AG10803 (cell line): ENCODE measurements around the gene LSM11.

Experiments used
- DNase-seq: peaks from one replicate; pipeline ENCODE4 v3.0.0; 2010; ENCODE audit warnings: low read depth
- H3K4me3 ChIP-seq: 2 replicates; pipeline ENCODE4 v1.5.1; 2011; ENCODE audit warnings: mild to moderate bottlenecking, low read length, control low read depth
- TF ChIP-seq, protein P1 (sequence below): conservative IDR thresholded peaks from 2 replicates; pipeline ENCODE4 v1.5.1; 2011; ENCODE audit warnings: mild to moderate bottlenecking, low read length, control low read depth, inconsistent platforms

Gene LSM11

DNA sequence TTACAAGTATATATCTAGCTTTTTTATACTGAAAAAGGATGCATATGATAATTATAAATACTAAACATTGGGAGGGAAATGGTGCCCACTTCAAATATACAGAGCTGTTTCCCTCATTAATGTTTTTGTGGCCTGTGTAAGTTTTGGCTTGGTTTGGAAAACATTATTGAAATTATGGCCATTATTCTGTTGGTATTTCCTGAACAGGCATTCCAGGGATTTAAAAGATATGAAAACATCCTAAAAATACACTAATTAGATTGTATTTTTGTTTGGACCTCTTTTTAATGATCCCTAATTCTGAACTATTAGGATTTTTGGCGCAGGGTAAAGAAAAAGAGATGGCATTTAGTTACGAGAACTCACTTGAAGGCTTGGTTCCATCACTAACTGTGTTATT is 64.5 kb downstream of the LSM11 start:
- H3K4me3 ChIP-seq = no peak overlapping the region
- TF ChIP-seq, protein P1, sequence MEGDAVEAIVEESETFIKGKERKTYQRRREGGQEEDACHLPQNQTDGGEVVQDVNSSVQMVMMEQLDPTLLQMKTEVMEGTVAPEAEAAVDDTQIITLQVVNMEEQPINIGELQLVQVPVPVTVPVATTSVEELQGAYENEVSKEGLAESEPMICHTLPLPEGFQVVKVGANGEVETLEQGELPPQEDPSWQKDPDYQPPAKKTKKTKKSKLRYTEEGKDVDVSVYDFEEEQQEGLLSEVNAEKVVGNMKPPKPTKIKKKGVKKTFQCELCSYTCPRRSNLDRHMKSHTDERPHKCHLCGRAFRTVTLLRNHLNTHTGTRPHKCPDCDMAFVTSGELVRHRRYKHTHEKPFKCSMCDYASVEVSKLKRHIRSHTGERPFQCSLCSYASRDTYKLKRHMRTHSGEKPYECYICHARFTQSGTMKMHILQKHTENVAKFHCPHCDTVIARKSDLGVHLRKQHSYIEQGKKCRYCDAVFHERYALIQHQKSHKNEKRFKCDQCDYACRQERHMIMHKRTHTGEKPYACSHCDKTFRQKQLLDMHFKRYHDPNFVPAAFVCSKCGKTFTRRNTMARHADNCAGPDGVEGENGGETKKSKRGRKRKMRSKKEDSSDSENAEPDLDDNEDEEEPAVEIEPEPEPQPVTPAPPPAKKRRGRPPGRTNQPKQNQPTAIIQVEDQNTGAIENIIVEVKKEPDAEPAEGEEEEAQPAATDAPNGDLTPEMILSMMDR = no peak
- DNase-seq = no peak
